Ishikawa (cell line): ENCODE measurements around the gene CTNND2.

Experiments
- CEBPB ChIP-seq: IDR thresholded peaks from 2 replicates; pipeline ENCODE4 v1.6.1; 2012
- CREB1 ChIP-seq: IDR thresholded peaks from 2 replicates; pipeline ENCODE4 v1.6.1; 2012; ENCODE audit warnings: low read depth
- EGR1 ChIP-seq: IDR thresholded peaks from 2 replicates; pipeline ENCODE4 v1.6.1; 2012
- EP300 ChIP-seq: IDR thresholded peaks from 2 replicates; pipeline ENCODE4 v1.6.1; 2012; ENCODE audit warnings: borderline replicate concordance
- FOXM1 ChIP-seq: IDR thresholded peaks from 2 replicates; pipeline ENCODE4 v1.6.1; 2012; ENCODE audit warnings: low read depth, borderline replicate concordance
- NFIC ChIP-seq: IDR thresholded peaks from 2 replicates; pipeline ENCODE4 v1.6.1; 2012
- RAD21 ChIP-seq: IDR thresholded peaks from 2 replicates; pipeline ENCODE4 v1.6.1; 2012; ENCODE audit warnings: low read depth
- TAF1 ChIP-seq: IDR thresholded peaks from 2 replicates; pipeline ENCODE4 v1.6.1; 2012; ENCODE audit warnings: low read depth, mild to moderate bottlenecking
- TCF12 ChIP-seq: IDR thresholded peaks from 2 replicates; pipeline ENCODE4 v1.6.1; 2012; ENCODE audit warnings: low read depth
- TEAD4 ChIP-seq: IDR thresholded peaks from 2 replicates; pipeline ENCODE4 v1.6.1; 2012
- YY1 ChIP-seq: IDR thresholded peaks from 2 replicates; pipeline ENCODE4 v1.6.1; 2012; ENCODE audit warnings: low read depth
- ZBTB7A ChIP-seq: IDR thresholded peaks from 2 replicates; pipeline ENCODE4 v1.6.1; 2012; ENCODE audit warnings: low read depth
- TF ChIP-seq, protein P1 (sequence below): IDR thresholded peaks from 2 replicates; pipeline ENCODE4 v1.6.1; 2012
- TF ChIP-seq, protein P2 (sequence below): IDR thresholded peaks from 2 replicates; pipeline ENCODE4 v1.6.1; 2012
- TF ChIP-seq, protein P3 (sequence below): IDR thresholded peaks from 2 replicates; pipeline ENCODE4 v1.6.1; 2012; ENCODE audit warnings: low read depth, mild to moderate bottlenecking

The CTNND2 gene

GRCh38 chr5:11153670-11154382, 750.4 kb downstream of the CTNND2 start:
- TF ChIP-seq TEAD4, result no peak

DNA sequence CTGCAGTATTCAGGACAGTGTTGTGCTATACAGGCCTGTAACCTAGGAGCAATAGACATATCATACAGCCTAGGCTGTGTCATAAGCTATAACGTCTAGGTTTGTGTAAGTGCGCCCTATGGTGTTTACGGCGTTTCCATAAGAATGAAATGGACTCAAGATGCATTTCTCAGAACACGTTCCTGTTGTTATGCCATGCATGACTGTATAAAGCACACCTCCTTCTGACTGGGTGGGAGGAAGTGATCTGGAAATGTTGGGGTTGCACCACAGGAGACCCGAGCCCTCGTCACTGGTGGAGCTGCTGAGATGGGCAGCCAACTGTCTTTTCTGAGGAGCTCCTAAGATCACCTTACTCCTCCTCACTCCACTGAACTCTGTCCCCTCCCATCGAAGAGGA, 751.9 kb downstream of the CTNND2 start:
- TF ChIP-seq FOXM1 (no peak), NFIC (no peak), TEAD4 (no peak), TAF1 (no peak), RAD21 (no peak), EP300 (no peak), CREB1 (no peak), EGR1 (no peak), TCF12 (no peak), YY1 (no peak), CEBPB (no peak), ZBTB7A (no peak)
- TF ChIP-seq, protein P1, sequence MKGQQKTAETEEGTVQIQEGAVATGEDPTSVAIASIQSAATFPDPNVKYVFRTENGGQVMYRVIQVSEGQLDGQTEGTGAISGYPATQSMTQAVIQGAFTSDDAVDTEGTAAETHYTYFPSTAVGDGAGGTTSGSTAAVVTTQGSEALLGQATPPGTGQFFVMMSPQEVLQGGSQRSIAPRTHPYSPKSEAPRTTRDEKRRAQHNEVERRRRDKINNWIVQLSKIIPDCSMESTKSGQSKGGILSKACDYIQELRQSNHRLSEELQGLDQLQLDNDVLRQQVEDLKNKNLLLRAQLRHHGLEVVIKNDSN, result no peak
- TF ChIP-seq, protein P2, sequence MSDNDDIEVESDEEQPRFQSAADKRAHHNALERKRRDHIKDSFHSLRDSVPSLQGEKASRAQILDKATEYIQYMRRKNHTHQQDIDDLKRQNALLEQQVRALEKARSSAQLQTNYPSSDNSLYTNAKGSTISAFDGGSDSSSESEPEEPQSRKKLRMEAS, result no peak
- TF ChIP-seq, protein P3, sequence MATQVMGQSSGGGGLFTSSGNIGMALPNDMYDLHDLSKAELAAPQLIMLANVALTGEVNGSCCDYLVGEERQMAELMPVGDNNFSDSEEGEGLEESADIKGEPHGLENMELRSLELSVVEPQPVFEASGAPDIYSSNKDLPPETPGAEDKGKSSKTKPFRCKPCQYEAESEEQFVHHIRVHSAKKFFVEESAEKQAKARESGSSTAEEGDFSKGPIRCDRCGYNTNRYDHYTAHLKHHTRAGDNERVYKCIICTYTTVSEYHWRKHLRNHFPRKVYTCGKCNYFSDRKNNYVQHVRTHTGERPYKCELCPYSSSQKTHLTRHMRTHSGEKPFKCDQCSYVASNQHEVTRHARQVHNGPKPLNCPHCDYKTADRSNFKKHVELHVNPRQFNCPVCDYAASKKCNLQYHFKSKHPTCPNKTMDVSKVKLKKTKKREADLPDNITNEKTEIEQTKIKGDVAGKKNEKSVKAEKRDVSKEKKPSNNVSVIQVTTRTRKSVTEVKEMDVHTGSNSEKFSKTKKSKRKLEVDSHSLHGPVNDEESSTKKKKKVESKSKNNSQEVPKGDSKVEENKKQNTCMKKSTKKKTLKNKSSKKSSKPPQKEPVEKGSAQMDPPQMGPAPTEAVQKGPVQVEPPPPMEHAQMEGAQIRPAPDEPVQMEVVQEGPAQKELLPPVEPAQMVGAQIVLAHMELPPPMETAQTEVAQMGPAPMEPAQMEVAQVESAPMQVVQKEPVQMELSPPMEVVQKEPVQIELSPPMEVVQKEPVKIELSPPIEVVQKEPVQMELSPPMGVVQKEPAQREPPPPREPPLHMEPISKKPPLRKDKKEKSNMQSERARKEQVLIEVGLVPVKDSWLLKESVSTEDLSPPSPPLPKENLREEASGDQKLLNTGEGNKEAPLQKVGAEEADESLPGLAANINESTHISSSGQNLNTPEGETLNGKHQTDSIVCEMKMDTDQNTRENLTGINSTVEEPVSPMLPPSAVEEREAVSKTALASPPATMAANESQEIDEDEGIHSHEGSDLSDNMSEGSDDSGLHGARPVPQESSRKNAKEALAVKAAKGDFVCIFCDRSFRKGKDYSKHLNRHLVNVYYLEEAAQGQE, result no peak

- TF ChIP-seq TEAD4 (no peak), CEBPB (no peak), TAF1 (no peak)
These were observed 753.3 kb downstream of the CTNND2 start for GRCh38 chr5:11150976-11151375.

GRCh38 chr5:11148810-11149539, 755.3 kb downstream of the CTNND2 start:
- TF ChIP-seq EP300, result no peak

DNA sequence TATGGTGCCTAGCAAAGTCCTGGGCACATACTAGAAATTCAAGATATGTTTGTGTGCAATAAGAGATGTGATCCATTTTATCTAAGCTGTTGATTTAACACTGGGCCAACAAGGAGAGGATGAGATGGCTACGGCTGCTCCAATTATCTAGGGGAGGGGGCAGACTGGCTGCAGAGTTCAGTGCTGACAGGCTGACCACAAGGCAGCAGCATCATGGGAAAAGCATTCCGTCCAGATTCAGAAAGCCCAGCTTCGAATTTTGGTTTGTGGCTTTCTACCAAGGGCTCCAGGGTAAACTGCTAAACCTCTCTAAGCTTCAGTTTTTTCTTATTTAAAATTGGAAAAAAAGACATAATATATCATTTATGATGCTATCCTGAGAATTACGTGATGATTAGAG, 758.1 kb downstream of the CTNND2 start:
- TF ChIP-seq EGR1, result no peak
- no peak for TF ChIP-seq NFIC
- TF ChIP-seq CEBPB, result no peak
- TF ChIP-seq, protein P1, result no peak
- TF ChIP-seq TEAD4, result no peak
- TF ChIP-seq TAF1, result no peak
- no peak for TF ChIP-seq ZBTB7A
- TF ChIP-seq EP300, result no peak
- no peak for TF ChIP-seq YY1
- no peak for TF ChIP-seq TCF12
- TF ChIP-seq, protein P3, result no peak
- TF ChIP-seq FOXM1, result no peak
- no peak for TF ChIP-seq CREB1
- TF ChIP-seq, protein P2, result no peak
- no peak for TF ChIP-seq RAD21

DNA sequence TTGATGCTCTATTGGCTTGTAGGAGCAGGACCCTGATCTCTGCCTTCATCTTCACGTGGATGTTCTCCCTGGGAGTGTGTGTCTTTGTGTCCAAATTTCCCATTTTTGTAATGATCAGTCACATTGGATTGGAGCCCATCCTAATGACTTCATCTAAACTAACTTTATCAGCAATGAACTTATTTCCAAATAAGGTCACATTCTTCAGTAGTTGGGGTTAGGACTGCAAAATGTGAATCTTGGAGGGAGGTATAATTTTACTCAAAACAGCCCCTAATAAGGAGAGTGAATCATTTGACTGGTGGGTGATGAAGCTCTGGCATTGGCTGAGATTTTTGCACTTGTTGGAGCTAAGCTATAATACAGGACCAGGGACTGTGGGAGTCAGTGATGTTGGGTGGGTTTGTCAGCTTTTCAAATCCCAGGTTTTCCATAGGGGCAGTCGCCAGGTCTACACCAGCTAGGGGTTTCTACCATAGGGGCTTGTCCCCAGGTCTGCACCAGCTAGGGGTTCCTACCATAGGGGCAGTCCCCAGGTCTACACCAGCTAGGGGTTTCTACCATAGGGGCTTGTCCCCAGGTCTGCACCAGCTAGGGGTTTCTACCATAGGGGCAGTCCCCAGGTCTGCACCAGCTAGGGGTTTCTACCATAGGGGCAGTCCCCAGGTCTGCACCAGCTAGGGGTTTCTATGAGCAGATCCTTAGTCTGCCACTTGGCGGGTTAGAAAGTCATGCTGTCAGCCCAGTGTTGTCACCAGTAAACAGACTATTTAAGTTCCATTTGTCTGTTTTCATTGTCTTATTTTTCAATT, 760.6 kb downstream of the CTNND2 start:
- TF ChIP-seq EP300, result no peak
- TF ChIP-seq, protein P2, result no peak
